ENCODE measurements around the gene SCUBE2.

DNA sequence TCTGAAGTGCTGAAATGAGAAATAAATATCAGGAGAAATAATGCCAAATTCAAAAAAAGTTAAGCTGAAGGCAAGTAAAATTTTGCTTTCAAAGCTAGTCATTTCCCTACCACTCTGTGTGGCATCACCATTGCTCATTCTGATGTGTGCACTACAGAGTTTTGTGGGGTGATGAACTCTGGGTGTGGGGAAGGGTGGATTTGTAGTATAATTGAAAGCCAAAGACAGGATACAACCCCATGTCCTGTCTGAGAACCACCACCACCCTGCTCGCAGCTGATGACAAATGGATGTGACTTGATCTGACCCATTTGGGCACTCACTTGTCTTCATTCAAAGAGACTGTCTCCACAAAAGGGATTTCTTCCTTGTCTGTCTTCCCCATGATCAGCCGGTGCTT lies 107.8 kb downstream of the SCUBE2 start:
- TF ChIP-seq GATA3 (IDR thresholded peaks at IDR 0.05; ENCODE audit: low read depth, low read length) (no peak), GATA2 (IDR thresholded peaks at IDR 0.05; ENCODE audit: low read depth, low read length) (no peak)

Data from SH-SY5Y (cell line).